Measurements from ENCODE around the gene FURIN. TPM values are rescaled to one million over a fixed set of nuclear protein-coding genes. Genes with fewer than 3 reads are reported as not detected.

The FURIN gene
- total and polyA plus RNA-seq, 2 of the 8 experiments (the other 6 are each of a cell fraction or from before 2014, with no cell fraction given): 15.8 to 32.1 TPM

DNA sequence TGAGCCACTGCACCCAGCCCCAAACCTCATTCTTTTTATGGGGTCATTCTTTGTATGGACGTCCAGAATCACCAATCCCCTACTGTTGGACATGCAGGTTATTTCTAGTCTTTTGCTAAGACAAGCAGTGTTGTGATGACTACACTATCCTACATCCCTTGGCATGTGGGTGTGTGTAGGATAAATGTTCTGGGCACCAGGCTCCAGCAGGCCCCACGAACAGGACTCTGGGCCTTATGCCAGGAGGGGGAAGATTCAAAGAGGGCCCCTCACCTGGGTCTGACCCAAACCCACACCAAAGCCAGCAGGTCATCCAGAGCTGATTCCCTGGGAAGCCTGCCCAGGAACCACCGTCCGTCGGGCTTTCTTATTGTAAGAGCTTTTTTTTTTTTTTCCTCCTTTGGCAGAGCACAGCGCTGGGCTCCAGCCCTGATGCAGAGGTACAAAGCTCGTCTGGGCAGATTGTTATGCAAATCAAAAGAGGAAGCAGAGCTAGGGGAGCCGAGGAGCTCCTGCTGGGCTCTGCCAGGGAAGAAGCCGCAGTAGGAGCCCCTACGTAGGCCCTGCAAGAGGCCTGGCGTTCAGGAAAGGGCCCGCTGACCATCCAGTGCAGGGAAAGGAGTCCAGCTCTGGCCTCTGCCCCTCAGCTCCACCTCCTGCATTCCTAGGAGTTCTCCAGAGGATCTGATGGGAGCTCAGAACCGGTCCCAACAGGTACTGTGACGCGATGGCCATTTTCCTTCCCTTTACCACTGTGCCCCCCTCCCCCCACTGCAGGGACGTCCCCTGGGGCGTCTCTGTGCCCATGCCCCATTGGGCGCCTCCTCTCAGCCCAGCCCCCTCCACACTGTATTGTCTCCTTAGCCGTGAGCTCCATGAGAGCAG, 29.0 kb upstream of the FURIN start (continued):
- TF ChIP-seq EP300 (IDR thresholded peaks at IDR 0.05; ENCODE audit: borderline replicate concordance in 1 of 2, low read depth in 2 of 2, low read length in 2 of 2): no peak; a peak in 1 of 3 replicates
- TF ChIP-seq RFX5 (IDR thresholded peaks at IDR 0.05; ENCODE audit: borderline replicate concordance, low read depth, low read length): no peak
- TF ChIP-seq, protein P1, sequence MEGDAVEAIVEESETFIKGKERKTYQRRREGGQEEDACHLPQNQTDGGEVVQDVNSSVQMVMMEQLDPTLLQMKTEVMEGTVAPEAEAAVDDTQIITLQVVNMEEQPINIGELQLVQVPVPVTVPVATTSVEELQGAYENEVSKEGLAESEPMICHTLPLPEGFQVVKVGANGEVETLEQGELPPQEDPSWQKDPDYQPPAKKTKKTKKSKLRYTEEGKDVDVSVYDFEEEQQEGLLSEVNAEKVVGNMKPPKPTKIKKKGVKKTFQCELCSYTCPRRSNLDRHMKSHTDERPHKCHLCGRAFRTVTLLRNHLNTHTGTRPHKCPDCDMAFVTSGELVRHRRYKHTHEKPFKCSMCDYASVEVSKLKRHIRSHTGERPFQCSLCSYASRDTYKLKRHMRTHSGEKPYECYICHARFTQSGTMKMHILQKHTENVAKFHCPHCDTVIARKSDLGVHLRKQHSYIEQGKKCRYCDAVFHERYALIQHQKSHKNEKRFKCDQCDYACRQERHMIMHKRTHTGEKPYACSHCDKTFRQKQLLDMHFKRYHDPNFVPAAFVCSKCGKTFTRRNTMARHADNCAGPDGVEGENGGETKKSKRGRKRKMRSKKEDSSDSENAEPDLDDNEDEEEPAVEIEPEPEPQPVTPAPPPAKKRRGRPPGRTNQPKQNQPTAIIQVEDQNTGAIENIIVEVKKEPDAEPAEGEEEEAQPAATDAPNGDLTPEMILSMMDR (IDR thresholded peaks at IDR 0.05; ENCODE audit: control extremely low read depth in 1 of 3, insufficient read depth in 1 of 3, low read depth in 1 of 3, low read length in 3 of 3): no peak; a peak in 1 of 4 replicates
- TF ChIP-seq SP4 (IDR thresholded peaks at IDR 0.05; ENCODE audit: low read length): no peak
- no peak; a peak in 1 of 4 replicates for TF ChIP-seq RAD21 (IDR thresholded peaks at IDR 0.05 in 1 of 2, conservative IDR thresholded peaks at IDR 0.05 in 1 of 2; ENCODE audit: low read depth in 2 of 2, low read length in 2 of 2)
- 0 out of 3 replicates have a peak, but pooled peaks of 1 of the 2 experiments have one; percentile 34 for TF ChIP-seq POLR2A (IDR thresholded peaks at IDR 0.05; ENCODE audit: control extremely low read depth in 1 of 2, low read depth in 2 of 2, low read length in 2 of 2)
- no peak for TF ChIP-seq KDM1A (IDR thresholded peaks at IDR 0.05; ENCODE audit: borderline replicate concordance, low read length)
- peak; percentile 64 for TF ChIP-seq CREB1 (IDR thresholded peaks at IDR 0.05)
- no peak for TF ChIP-seq PHF8 (conservative IDR thresholded peaks at IDR 0.05; ENCODE audit: low read depth, low read length)
- TF ChIP-seq RXRA (IDR thresholded peaks at IDR 0.05; ENCODE audit: insufficient read depth, low read depth, low read length): 0 out of 2 replicates have a peak, but pooled peaks have one; percentile 54
- TF ChIP-seq, protein P2, sequence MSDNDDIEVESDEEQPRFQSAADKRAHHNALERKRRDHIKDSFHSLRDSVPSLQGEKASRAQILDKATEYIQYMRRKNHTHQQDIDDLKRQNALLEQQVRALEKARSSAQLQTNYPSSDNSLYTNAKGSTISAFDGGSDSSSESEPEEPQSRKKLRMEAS (IDR thresholded peaks at IDR 0.05): no peak
- TF ChIP-seq SIN3A (conservative IDR thresholded peaks at IDR 0.05 in 1 of 2, IDR thresholded peaks at IDR 0.05 in 1 of 2; ENCODE audit: low read depth in 1 of 2, low read length in 2 of 2): 0 out of 4 replicates have a peak, but pooled peaks of 1 of the 2 experiments have one; percentile 17
- no peak for TF ChIP-seq KDM4A (IDR thresholded peaks at IDR 0.05; ENCODE audit: low read depth, low read length, severe bottlenecking)
- no peak for TF ChIP-seq MAFK (IDR thresholded peaks at IDR 0.05; ENCODE audit: low read depth, low read length)

All from H1 (cell line).